Kidney epithelial cell (primary cell): ENCODE measurements around the gene TACC2. TPM values are rescaled to one million over a fixed set of nuclear protein-coding genes. Genes with fewer than 3 reads are reported as not detected.

ENCODE experiments used
- DNase-seq: peaks from one replicate; pipeline ENCODE4 v3.0.0-alpha.2; 2010; ENCODE audit warnings: low read depth
- H3K27me3 ChIP-seq: 2 replicates; pipeline ENCODE4 v1.6.0; 2011; ENCODE audit warnings: low read length; ENCODE audit not compliant: control insufficient read depth, insufficient read depth
- H3K36me3 ChIP-seq: 2 replicates; pipeline ENCODE4 v1.5.1; 2011; ENCODE audit warnings: low read length; ENCODE audit not compliant: control insufficient read depth, insufficient read depth
- H3K4me3 ChIP-seq: 2 replicates; pipeline ENCODE4 v1.5.1; 2011; ENCODE audit warnings: low read depth, mild to moderate bottlenecking, control low read depth, low read length
- CTCF ChIP-seq: IDR thresholded peaks from 2 replicates; pipeline ENCODE4 v1.5.1; 2011; ENCODE audit warnings: mild to moderate bottlenecking, moderate library complexity, low read length, control low read depth, inconsistent platforms; ENCODE audit not compliant: insufficient read depth, poor library complexity, severe bottlenecking
- total RNA-seq: library from RNA; depleted of rRNA; stranded (reverse); fragments of >200 nt; gene quantifications from 2 replicates; pipeline ENCODE4 v1.2.3, GENCODE V29; 2015

Gene TACC2
- total RNA-seq, 1 donor from 2014 or later, result 26.9 TPM

GRCh38 chr10:122271076-122271475 is 282.1 kb downstream of the TACC2 start, which contains the start of gene BTBD16:
BTBD16 (plus strand) TSS chr10:122271296; CDS start chr10:122275082, 3,786 bp downstream.
- H3K4me3 ChIP-seq, result no peak within 1 kb of the TSS
- H3K36me3 ChIP-seq, result no peaks in the 10 kb centered on the region
- no peak for DNase-seq
- no peak for TF ChIP-seq CTCF
- H3K27me3 ChIP-seq, result no peaks in the 10 kb centered on the region

GRCh38 chr10:122273966-122274545 is 285.1 kb downstream of the TACC2 start:
- Histone ChIP-seq H3K4me3 (no peak overlapping the region), H3K27me3 (no peaks in the 10 kb centered on the region), H3K36me3 (no peaks in the 10 kb centered on the region)
- TF ChIP-seq CTCF, result no peak
- no peak for DNase-seq

GRCh38 chr10:122276611-122277208 is 287.7 kb downstream of the TACC2 start:
- TF ChIP-seq CTCF, result no peak
- Histone ChIP-seq H3K27me3 (no peaks in the 10 kb centered on the region), H3K36me3 (no peaks in the 10 kb centered on the region), H3K4me3 (no peak overlapping the region)
- DNase-seq, result no peak

GRCh38 chr10:122277526-122278136 is 288.7 kb downstream of the TACC2 start:
- TF ChIP-seq CTCF, result no peak
- H3K36me3 ChIP-seq, result no peaks in the 10 kb centered on the region
- H3K4me3 ChIP-seq, result no peak overlapping the region
- no peak for DNase-seq
- H3K27me3 ChIP-seq, result no peaks in the 10 kb centered on the region

- Histone ChIP-seq H3K27me3 (no peaks in the 10 kb centered on the region), H3K4me3 (no peak overlapping the region), H3K36me3 (no peaks in the 10 kb centered on the region)
- TF ChIP-seq CTCF, result peak; percentile 87
- DNase-seq, result no peak
Observed at GRCh38 chr10:122279725-122280141, 290.8 kb downstream of the TACC2 start.
